K562 (cell line): ENCODE measurements around the gene CFL1. TPM values are rescaled to one million over a fixed set of nuclear protein-coding genes. Genes with fewer than 3 reads are reported as not detected.

Experiments used
- DMBX1 ChIP-seq: fragments of 250-450 bp; sonication (Bioruptor Pico); IDR thresholded peaks from 2 replicates; pipeline ENCODE4 v1.8.0; 2022; ENCODE audit warnings: inconsistent platforms, mild to moderate bottlenecking, moderate library complexity, borderline replicate concordance
- EGR1 ChIP-seq: fragments of 450-650 bp; conservative IDR thresholded peaks from 2 replicates; pipeline ENCODE4 v1.6.1; 2017; ENCODE audit warnings: mild to moderate bottlenecking
- MCM5 ChIP-seq: fragments of 450-650 bp; IDR thresholded peaks from 2 replicates; pipeline ENCODE4 v1.6.1; 2016; ENCODE audit warnings: low read depth
- NFE2L1 ChIP-seq: fragments of 450-650 bp; IDR thresholded peaks from 2 replicates; pipeline ENCODE4 v1.6.1; 2016; ENCODE audit warnings: missing genetic modification characterization, low read depth, mild to moderate bottlenecking, missing compliant biosample characterization, moderate library complexity, borderline replicate concordance
- NR1H2 ChIP-seq: sonication (generic); formaldehyde crosslinking; IDR thresholded peaks from 2 replicates; pipeline ENCODE4 v1.4.0; 2020; ENCODE audit warnings: mild to moderate bottlenecking, missing genetic modification reagents
- SRF ChIP-seq, 2 experiments: fragments of 250-450, 450-650 bp in 1 of 2; sonication (Bioruptor Pico) in 1 of 2; sonication (generic) in 1 of 2; formaldehyde crosslinking; IDR thresholded peaks; 2 replicates each; pipeline versions ENCODE4 v1.5.0 to v1.5.1; 2020 to 2022; ENCODE audit warnings: mild to moderate bottlenecking in 1 of 2, missing genetic modification reagents in 1 of 2
- ZNF12 ChIP-seq: sonication (generic); formaldehyde crosslinking; IDR thresholded peaks from 2 replicates; pipeline ENCODE4 v1.4.0; 2020; ENCODE audit warnings: mild to moderate bottlenecking, missing genetic modification reagents
- ZNF316 ChIP-seq: fragments of 450-650 bp; IDR thresholded peaks from 2 replicates; pipeline ENCODE4 v1.6.1; 2016
- polyA plus RNA-seq, 8 experiments: library from polyadenylated mRNA; depleted of rRNA in 4 of 8; stranded (reverse) in 5 of 8; unstranded in 3 of 8; fragments of >200 nt; fragmentation: Nextera tagmentation in 2 of 8; fragmentation: Illumina TruSeq in 1 of 8; extraction: Ambion mirVana in 2 of 8; extraction: Trizol in 1 of 8; gene quantifications; 2 replicates each; pipeline versions ENCODE4 v1.2.1 to v1.2.3, GENCODE V29; 2011 to 2014; ENCODE audit warnings: inconsistent platforms in 1 of 8, missing spikeins in 1 of 8
- total RNA-seq, 7 experiments: library from RNA; depleted of rRNA in 6 of 7; stranded (reverse); fragments of >200 nt in 6 of 7; fragmentation: Illumina TruSeq in 2 of 7; extraction: Trizol in 2 of 7; gene quantifications; 2 replicates each; pipeline versions ENCODE4 v1.2.1 to v1.2.3, GENCODE V29; 2011 to 2021; ENCODE audit warnings: low replicate concordance in 1 of 7
- TF ChIP-seq, protein P1 (sequence below): sonication (generic); formaldehyde crosslinking; IDR thresholded peaks from 2 replicates; pipeline ENCODE4 v1.8.0; 2022; ENCODE audit warnings: mild to moderate bottlenecking, missing genetic modification reagents
- TF ChIP-seq, protein P2 (sequence below): fragments of 250-450 bp; sonication (Bioruptor Pico); IDR thresholded peaks from 2 replicates; pipeline ENCODE4 v1.4.0; 2020; ENCODE audit warnings: mild to moderate bottlenecking, moderate library complexity
- TF ChIP-seq, protein P3 (sequence below), 2 experiments: IDR thresholded peaks; 2 replicates each; pipeline ENCODE4 v1.6.1; 2011; ENCODE audit warnings: borderline replicate concordance in 1 of 2, control low read depth in 1 of 2, low read depth in 1 of 2, low read length in 1 of 2, mild to moderate bottlenecking in 1 of 2, mixed read lengths in 1 of 2, moderate library complexity in 1 of 2; ENCODE audit not compliant: insufficient read depth in 1 of 2, insufficient read length in 1 of 2, poor library complexity in 1 of 2, severe bottlenecking in 1 of 2; ENCODE audit errors: extremely low read depth in 1 of 2
- TF ChIP-seq, protein P4 (sequence below): sonication (generic); formaldehyde crosslinking; IDR thresholded peaks from 2 replicates; pipeline ENCODE4 v1.4.0; 2020; ENCODE audit warnings: mild to moderate bottlenecking, missing genetic modification reagents

The CFL1 gene
- total and polyA plus RNA-seq, 9 of the 15 experiments (the other 6 are each of a cell fraction or from before 2014, with no cell fraction given) = 105 to 1,101 (median 859) TPM

DNA sequence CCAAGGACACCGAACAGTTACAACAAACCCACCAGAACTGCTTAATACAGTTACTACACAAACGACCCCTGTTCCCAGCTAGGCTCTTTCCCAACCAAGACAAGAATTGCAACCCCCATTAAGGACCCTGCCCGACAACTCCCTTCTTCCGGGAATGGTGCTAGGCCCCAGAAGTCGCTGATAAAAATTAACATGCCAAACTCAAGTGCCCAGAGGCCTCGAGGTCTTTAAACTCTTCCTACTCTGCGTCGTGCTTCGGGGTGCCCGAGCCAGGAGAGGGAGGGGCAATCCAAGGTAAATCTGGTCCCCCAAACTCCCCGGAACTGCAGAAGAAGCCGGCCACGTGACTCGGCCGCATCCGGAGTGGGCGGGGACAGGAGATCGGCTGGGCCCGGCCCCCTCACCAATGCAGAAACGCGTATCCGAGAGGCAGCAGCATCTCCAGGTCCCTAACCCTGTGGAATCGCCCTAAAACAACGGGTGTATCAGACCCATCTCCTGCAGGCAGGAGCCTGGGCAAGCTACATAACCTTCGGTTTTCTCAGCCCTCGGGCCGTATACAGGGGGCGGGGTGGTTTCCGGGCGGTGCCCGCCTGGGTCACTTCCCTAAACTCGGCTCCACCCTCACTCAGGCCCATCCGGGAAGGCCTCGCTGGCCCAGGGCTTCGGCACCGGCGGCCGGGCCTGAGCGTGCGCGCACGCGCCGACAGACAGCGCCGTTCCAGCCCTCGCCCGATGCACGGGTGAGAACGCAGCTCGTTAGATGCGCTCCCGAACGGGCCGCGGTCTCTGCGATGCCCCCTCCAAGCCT lies 1.1 kb downstream of the CFL1 start (continued):
- no peak for TF ChIP-seq MCM5
- no peak for TF ChIP-seq NFE2L1 (tag)
- TF ChIP-seq SRF (CRISPR knock-in tag; IDR thresholded peaks at IDR 0.05) = peak; percentile 6 to 55; a peak in 1 of 4 replicates
- peak; percentile 87; the same call in 1 of the 2 replicates for TF ChIP-seq NR1H2 (CRISPR knock-in tag)
- TF ChIP-seq, protein P1, sequence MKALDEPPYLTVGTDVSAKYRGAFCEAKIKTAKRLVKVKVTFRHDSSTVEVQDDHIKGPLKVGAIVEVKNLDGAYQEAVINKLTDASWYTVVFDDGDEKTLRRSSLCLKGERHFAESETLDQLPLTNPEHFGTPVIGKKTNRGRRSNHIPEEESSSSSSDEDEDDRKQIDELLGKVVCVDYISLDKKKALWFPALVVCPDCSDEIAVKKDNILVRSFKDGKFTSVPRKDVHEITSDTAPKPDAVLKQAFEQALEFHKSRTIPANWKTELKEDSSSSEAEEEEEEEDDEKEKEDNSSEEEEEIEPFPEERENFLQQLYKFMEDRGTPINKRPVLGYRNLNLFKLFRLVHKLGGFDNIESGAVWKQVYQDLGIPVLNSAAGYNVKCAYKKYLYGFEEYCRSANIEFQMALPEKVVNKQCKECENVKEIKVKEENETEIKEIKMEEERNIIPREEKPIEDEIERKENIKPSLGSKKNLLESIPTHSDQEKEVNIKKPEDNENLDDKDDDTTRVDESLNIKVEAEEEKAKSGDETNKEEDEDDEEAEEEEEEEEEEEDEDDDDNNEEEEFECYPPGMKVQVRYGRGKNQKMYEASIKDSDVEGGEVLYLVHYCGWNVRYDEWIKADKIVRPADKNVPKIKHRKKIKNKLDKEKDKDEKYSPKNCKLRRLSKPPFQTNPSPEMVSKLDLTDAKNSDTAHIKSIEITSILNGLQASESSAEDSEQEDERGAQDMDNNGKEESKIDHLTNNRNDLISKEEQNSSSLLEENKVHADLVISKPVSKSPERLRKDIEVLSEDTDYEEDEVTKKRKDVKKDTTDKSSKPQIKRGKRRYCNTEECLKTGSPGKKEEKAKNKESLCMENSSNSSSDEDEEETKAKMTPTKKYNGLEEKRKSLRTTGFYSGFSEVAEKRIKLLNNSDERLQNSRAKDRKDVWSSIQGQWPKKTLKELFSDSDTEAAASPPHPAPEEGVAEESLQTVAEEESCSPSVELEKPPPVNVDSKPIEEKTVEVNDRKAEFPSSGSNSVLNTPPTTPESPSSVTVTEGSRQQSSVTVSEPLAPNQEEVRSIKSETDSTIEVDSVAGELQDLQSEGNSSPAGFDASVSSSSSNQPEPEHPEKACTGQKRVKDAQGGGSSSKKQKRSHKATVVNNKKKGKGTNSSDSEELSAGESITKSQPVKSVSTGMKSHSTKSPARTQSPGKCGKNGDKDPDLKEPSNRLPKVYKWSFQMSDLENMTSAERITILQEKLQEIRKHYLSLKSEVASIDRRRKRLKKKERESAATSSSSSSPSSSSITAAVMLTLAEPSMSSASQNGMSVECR (CRISPR knock-in tag) = peak; percentile 65
- peak; percentile 60 for TF ChIP-seq ZNF12 (CRISPR knock-in tag)
- TF ChIP-seq, protein P2, sequence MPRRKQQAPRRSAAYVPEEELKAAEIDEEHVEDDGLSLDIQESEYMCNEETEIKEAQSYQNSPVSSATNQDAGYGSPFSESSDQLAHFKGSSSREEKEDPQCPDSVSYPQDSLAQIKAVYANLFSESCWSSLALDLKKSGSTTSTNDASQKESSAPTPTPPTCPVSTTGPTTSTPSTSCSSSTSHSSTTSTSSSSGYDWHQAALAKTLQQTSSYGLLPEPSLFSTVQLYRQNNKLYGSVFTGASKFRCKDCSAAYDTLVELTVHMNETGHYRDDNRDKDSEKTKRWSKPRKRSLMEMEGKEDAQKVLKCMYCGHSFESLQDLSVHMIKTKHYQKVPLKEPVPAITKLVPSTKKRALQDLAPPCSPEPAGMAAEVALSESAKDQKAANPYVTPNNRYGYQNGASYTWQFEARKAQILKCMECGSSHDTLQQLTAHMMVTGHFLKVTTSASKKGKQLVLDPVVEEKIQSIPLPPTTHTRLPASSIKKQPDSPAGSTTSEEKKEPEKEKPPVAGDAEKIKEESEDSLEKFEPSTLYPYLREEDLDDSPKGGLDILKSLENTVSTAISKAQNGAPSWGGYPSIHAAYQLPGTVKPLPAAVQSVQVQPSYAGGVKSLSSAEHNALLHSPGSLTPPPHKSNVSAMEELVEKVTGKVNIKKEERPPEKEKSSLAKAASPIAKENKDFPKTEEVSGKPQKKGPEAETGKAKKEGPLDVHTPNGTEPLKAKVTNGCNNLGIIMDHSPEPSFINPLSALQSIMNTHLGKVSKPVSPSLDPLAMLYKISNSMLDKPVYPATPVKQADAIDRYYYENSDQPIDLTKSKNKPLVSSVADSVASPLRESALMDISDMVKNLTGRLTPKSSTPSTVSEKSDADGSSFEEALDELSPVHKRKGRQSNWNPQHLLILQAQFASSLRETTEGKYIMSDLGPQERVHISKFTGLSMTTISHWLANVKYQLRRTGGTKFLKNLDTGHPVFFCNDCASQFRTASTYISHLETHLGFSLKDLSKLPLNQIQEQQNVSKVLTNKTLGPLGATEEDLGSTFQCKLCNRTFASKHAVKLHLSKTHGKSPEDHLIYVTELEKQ (CRISPR knock-in tag) = no peak
- TF ChIP-seq, protein P3, sequence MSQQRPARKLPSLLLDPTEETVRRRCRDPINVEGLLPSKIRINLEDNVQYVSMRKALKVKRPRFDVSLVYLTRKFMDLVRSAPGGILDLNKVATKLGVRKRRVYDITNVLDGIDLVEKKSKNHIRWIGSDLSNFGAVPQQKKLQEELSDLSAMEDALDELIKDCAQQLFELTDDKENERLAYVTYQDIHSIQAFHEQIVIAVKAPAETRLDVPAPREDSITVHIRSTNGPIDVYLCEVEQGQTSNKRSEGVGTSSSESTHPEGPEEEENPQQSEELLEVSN (IDR thresholded peaks at IDR 0.05; ENCODE audit: borderline replicate concordance in 1 of 2, extremely low read depth in 1 of 2, insufficient read depth in 1 of 2, insufficient read length in 1 of 2, low read depth in 1 of 2, low read length in 1 of 2, poor library complexity in 1 of 2, severe bottlenecking in 1 of 2) = peak in 1 of 2 experiments; percentile 16
- TF ChIP-seq DMBX1 = no peak
- 0 out of 2 replicates have a peak, but pooled peaks have one; percentile 3 for TF ChIP-seq EGR1
- TF ChIP-seq ZNF316 = no peak
- TF ChIP-seq, protein P4, sequence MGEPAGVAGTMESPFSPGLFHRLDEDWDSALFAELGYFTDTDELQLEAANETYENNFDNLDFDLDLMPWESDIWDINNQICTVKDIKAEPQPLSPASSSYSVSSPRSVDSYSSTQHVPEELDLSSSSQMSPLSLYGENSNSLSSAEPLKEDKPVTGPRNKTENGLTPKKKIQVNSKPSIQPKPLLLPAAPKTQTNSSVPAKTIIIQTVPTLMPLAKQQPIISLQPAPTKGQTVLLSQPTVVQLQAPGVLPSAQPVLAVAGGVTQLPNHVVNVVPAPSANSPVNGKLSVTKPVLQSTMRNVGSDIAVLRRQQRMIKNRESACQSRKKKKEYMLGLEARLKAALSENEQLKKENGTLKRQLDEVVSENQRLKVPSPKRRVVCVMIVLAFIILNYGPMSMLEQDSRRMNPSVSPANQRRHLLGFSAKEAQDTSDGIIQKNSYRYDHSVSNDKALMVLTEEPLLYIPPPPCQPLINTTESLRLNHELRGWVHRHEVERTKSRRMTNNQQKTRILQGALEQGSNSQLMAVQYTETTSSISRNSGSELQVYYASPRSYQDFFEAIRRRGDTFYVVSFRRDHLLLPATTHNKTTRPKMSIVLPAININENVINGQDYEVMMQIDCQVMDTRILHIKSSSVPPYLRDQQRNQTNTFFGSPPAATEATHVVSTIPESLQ (CRISPR knock-in tag) = peak; percentile 64; the same call in 1 of the 2 replicates
